GM18870 (cell line): ENCODE results near the gene GRID1.

Experiments used
- ATAC-seq: cut with Tn5 transposase; IDR thresholded peaks from one replicate; pipeline ENCODE4 v1.9.1; 2021; ENCODE audit warnings: moderate library complexity; ENCODE audit not compliant: unreplicated experiment

GRID1 gene

GRCh38 chr10:86234107-86234506, 132.5 kb downstream of the GRID1 start:
- no peak for ATAC-seq

DNA sequence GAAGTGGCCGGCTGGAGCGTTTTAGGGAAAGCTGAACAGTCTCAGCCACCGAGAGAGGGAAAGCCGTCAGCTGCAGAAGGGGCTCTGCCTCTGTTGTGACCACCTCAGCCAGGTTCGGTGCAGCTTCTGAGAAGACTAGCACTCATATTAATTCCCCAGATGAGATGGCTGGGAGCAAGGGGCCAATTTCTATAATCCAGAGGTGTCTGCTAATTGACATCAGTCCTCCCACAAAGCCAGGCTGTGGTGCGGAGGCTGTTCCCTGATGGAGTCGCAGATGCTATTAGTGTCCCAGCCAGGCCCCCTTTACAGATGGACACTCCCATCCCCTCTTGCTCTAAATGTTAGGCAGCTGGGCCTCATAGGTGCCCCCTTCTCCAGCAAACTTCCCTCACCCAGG, 133.5 kb downstream of the GRID1 start:
- no peak for ATAC-seq

DNA sequence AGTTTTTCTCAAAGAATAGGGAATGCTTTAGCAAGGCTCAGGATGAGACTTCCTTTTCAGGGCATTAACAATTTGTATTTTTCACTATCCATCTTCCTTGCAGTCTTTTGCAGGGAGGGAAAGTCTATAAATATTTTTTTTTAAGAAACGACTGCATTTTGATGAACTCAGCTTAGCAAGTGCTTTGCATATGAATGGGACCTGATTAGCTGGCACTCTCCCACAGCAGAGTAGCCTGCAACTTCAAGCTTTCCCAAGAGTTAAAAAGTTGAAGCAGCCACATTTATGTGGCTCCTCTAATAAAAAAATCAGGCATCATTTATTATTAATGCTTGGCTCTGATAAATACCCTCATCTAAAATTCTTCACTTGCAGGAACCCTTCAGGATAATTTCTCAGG, 134.0 kb downstream of the GRID1 start:
- ATAC-seq, result no peak

DNA sequence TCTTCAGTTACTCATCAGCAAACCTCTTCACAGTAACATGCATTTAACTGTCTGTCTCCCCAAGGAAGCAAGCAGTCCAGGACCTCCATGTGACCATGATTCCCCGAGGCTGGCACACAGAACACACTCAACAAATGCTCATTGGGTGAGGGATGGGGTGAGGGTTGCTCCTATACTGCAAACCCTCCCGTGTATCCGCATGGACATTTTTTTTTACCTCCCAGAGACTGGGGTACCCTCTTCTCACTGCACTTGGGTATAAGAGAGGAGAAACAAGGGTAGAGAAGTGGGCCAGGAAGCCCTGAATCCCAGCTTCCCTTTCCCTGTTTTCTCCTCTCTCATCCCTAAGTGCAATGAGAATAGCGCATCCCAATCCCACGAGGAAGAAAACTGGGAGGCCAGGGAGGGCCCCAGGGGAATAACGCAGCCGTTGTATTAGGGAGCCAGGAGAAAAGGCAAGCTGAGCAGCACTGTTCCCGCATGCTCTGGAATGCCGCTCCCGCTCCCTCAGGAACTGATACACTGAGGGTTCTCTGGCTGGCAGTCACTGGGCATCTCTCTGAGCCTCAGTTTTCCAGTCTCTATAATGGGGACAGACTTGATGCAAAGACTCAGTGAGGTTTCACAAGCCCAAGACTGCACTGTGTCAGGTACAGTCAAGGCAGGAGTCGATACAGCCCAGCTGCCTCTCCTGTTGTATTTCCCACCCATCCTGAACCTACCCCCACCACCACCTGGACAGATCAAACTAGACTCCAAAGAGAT, 134.6 kb downstream of the GRID1 start:
- no peak for ATAC-seq

- ATAC-seq, result no peak
These were observed 135.9 kb downstream of the GRID1 start for GRCh38 chr10:86230557-86231180.

- no peak for ATAC-seq
These were observed 136.6 kb downstream of the GRID1 start for GRCh38 chr10:86229811-86230556.

DNA sequence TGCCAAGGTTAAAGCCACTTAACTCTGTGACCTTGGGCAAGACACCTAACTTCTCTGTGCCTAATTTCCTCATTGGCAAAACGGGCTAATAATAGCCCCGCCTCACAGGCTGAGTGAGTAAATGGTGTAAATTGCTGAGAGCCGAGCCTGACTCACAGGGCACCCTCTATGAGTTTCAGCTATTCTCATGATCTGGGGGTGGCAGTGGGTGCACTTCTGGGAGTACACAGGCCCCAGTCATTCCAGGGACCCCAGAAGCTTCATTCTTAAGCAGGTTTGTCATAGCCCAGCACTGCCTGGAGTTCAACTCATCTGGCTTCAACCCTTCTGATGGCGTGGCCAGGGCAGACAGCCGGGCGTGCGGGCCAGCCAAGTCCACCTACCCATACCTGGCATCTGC, 137.2 kb downstream of the GRID1 start:
- no peak for ATAC-seq

DNA sequence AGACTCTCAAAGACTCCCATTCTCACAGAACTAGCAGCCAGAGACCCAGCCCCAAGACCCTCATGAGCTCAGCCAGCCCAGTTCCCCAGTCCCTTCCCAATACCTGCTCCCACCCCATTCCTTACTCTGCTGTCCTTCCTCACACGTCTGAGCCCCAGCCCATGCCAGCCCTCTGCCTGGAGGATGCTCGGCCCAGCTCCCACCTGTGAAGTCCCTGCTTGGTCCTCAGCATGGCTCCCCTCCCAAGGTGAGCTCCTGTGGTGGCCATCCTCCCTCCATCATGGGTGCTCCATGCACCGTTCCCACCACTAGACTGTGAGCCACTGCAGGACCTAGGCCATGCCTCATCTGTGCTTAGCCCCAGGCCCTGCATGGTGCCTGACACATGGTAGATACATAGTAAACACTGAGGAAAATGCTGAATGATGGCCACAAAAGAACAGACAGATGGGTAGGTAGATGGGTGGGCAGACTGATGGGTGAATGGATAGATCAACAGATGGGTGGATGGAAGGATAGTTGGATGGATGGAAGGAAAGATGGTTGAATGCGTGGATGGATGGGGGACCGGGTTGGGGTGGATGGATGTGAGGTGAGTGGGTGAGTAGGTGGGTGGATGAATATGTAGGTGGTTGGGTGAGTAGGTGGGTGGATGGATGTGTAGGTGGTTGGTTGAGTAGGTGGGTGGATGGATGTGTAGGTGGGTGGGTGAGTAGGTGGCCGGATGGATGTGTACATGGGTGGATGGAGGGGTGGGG, 138.9 kb downstream of the GRID1 start:
- no peak for ATAC-seq

GRCh38 chr10:86226781-86227201, 139.8 kb downstream of the GRID1 start:
- no peak for ATAC-seq

DNA sequence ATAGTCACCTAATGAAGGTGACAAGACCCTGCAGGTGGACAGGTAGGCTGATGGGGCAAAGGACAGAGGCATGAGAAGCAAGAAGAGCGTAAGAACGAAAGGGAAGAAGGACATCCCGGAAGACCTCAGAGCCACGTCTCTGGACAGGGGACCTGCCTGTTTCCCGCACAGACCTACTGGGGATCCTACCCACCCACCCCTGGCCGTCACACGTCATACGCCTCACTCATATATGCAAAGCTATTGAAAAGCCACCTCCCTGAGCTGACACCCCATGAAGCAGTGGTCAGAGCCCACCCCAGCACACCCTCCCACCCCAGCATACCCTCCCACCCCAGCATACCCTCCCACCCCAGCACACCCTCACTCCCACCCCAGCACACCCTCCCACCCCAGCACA, 140.6 kb downstream of the GRID1 start:
- no peak for ATAC-seq

- no peak for ATAC-seq
These were observed 141.4 kb downstream of the GRID1 start for GRCh38 chr10:86225103-86225782.

DNA sequence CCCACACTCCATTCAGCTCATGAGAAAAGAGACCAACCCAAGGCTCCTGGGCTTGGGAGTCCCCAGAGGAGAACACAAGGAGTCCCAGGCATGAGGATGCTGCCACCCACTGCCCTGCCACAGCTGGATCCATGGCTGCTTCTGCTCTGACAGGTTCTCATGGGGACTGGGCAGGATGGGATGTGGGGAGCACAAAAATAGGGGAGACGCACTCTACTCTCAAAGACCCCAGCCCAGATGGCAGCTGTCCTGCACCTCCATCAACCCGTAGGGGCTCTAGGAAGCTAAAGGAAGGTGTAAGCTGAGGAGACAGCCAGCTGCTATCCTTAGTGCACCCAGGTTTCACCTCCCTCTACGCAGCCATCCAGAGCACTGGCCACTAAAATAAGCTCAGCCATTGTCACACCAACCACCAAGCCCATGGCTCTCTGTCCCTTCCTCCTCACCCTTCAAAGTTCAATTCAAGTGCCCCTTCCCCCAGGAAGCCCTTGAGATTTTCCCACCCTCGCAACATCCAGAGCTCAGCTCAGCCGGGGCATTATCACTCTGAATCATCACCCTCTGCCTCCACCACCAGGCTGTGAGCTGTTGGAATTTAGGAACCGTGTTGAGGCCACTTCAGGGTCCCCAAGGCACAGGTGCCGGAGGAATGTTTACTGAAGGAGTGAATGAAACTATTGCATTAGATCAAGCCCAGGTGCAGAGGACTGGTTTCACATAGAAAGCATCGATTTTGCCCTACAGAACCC, 142.1 kb downstream of the GRID1 start:
- no peak for ATAC-seq

GRCh38 chr10:86223256-86223655, 143.3 kb downstream of the GRID1 start:
- no peak for ATAC-seq

GRCh38 chr10:86222687-86223086, 143.9 kb downstream of the GRID1 start:
- no peak for ATAC-seq

- ATAC-seq, result no peak
These were observed 144.3 kb downstream of the GRID1 start for GRCh38 chr10:86222336-86222650.

DNA sequence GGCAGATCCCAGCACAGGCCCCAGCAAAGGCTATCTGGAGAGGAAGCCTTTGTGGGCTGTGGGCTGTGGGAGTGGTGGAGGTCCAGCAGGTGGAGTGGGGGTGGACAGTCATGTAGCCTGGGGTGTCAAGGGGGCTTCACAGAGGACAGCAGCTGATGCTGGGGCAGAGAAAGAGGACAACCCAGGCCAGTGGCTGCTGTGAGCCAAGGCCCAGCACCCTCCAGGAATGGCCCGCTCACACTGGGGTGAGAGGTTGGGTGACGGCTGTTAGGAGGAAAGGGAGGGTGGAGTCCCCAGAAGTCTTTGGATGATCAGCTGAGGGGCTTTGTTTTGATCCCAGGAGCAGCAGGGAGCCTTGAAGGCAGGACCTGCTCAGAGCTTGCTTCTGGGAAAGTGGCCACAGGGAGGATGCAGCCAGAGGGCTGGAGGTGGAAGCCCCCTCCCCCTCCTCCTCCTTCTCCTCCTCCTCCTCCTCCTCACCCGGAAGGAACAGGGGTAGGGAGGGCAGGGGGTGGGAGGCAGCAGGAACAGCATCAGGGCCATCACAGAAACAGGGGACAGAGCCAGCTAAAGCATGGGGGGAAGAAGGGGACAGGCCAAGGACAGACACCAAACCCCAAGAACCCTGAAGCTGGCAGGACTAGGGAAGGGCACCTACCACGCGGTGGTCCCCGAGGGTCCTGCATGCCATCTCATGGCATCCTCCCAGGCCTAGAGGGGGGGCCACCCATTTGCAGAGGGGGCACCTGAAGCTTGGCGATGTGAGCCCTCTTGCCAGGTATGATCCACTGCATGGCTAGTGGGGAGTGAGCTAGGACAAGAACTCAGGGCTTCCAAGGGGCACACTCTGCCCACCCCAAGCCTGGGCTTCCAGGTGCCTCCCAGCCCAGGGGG, 144.9 kb downstream of the GRID1 start:
- no peak for ATAC-seq

GRCh38 chr10:86220626-86221025, 146.0 kb downstream of the GRID1 start:
- ATAC-seq, result no peak

- ATAC-seq, result no peak
These were observed 147.3 kb downstream of the GRID1 start for GRCh38 chr10:86219271-86219670.

- ATAC-seq, result no peak
These were observed 147.8 kb downstream of the GRID1 start for GRCh38 chr10:86218842-86219241.
